GM19452 (cell line): ENCODE results near the gene TMCC3.
A peak's percentile ranks its signal among the peaks of the same experiment; 100 is the strongest.

Experiments
- ATAC-seq: cut with Tn5 transposase; IDR thresholded peaks from one replicate; pipeline ENCODE4 v1.9.1; 2021; ENCODE audit not compliant: unreplicated experiment

TMCC3 gene

DNA sequence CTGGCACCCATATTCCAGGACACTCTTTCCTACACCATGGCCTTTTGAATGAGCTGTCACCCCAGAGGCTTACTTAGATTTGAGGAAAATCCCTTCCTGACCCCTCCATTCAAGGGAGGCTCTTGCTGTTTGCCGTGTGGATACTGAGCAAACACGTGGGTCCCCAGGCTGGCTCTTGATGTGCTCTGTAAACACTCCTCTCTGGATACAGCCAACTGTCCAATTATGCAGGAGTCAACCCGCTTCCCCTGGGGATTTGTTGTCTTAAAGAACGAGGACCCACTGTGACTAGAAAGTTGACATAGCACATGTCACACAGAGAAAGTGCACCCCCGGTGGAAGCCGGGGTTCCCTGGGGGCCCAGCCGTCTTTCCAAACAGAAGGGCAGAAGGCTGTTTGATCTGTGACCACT, 114.8 kb downstream of the TMCC3 start:
- ATAC-seq: no peak

DNA sequence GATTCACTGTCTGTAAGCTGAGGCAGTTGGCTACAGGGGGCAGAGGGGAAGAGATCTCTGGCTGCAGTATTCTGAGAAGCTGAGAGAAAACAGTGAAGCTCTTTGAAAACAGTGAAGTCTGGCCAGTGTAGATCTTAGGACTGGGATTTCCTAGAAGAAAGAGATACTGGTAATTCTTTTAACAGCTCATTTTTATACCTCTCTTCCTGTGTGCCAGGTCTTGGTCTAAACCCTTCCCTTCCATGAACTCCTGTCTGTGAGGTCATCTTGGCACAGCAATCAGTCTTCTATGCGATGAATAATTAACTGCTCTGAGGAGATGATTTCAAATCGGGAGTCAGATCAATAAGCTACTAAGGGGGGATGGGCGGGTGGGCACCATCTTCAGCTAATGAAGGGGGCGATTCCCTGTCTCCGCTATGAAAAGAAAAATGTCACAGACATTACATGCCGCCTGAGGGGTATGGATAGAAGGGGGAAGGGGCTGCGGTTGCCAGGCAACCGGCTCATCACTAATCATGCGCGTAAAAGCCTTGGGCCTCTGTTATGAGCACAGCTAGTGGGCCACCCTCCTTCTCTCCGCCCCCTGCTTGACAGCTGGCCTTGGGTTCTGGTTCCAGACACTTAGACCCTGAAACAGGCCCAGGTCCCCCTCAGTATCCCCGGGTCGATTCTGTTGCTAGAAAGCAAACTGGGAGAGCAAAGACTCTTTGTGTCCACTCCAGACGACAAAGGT, 115.4 kb downstream of the TMCC3 start:
- no peak for ATAC-seq

DNA sequence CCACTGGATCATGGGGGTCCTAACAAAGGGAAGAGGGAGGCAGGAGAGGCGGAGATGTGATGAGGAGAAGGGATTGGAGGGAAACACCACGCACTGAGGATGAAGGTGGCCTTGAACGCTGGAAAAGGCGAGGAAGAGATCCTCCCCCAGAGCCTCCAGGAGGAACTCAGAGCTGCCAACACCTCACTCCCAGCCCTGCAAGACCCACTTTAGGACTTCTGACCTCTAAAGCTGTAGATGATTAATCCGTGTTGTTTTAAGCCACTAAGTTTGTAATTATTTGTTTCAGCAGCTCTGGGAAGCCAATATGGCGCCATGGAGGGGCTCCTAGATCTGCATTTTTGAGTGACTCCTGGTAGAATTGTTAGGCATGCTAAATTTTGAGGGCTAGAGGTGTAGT, 116.1 kb downstream of the TMCC3 start:
- no peak for ATAC-seq

DNA sequence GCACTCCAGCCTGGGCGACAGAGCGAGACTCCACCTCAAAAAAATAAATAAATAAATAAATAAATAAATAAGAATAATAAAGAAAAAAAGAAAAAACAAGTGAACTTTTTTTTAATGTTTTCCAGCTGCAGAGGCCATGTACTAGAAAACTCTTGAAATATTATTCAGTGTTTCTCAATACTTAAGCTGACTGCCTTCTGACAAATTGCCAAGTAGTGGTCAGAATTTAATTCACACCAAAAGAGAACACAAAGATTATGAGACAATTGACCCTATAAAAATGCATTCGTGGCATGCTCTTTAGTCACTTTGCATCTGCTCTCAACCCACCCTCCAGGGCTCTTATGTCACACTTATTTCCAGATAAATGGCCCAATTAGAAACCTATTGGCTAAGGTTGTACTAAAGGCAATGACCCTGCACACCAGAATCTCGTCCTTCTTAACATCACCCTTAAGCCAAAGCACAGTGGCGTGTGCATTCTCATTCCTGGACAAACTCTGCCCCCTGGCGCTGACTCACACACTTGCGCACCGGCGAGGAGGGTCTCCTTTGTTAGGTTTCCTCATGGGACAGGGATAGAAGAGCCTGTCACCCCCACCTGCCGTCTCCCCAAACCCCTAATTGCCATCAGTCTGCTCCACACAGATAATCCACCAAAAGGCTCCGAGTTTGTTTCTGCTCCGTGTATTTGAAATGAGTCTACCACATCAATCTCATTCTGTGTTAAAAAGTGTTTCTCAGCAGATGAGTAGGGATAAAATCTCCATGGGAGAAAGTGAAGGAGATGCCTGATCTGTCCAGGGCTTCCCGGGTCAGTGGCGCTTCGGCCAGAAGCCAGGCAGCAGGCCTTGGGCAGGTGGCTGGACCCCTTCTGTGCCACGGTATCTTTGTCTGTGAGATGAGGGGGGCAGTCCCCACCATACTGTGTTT, 117.6 kb downstream of the TMCC3 start:
- ATAC-seq: peak; percentile 70

GRCh38 chr12:94531196-94531720, 119.1 kb downstream of the TMCC3 start:
- no peak for ATAC-seq

DNA sequence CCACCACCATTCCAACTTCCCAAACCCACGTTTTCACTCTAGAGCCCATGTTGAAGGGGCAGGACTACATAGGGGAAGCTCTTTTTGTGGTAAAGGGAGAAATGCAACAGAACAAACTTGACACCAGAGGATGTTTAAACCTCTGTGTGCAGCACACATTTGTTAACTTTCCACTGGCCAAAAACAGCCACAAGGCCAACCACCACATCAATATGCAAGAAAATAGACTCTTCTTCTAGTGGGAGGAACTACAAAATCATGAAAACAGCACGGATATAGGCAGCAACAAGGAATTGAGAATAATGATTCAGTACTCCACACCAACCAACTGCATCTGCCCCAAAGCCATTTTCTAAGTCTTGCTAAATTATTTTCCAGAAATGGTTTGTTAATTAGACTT, 124.4 kb downstream of the TMCC3 start:
- no peak for ATAC-seq
